GM23338 (cell line): ENCODE results near the gene USP20. TPM values are rescaled to one million over a fixed set of nuclear protein-coding genes. Genes with fewer than 3 reads are reported as not detected.
A peak's percentile ranks its signal among the peaks of the same experiment; 100 is the strongest.

Experiments used
- ATAC-seq: fragments of 200-7000 bp; cut with Tn5 transposase; 3 replicates; pipeline ENCODE4 v1.9.1; 2020
- DNase-seq: peaks from one replicate; pipeline ENCODE4 v3.0.0-alpha.2; 2015; ENCODE audit warnings: low spot score
- H2AFZ ChIP-seq: fragments of 200-600 bp; sonication (generic); 2 replicates; pipeline ENCODE4 v1.8.0; 2016; ENCODE audit warnings: antibody characterized with exemption, mild to moderate bottlenecking, moderate library complexity
- H3F3A ChIP-seq: fragments of 200-600 bp; sonication (generic); replicated peaks from 2 replicates; pipeline ENCODE4 v1.8.0; 2017; ENCODE audit warnings: antibody characterized with exemption, mixed run types, low read depth
- H3K27ac ChIP-seq: fragments of 200-600 bp; sonication (generic); 2 replicates; pipeline ENCODE4 v1.6.1; 2016; ENCODE audit warnings: low read depth
- H3K27me3 ChIP-seq: fragments of 200-600 bp; sonication (generic); 2 replicates; pipeline ENCODE4 v1.8.0; 2016; ENCODE audit warnings: mild to moderate bottlenecking, mixed run types, moderate library complexity; ENCODE audit not compliant: insufficient read depth
- H3K36me3 ChIP-seq: fragments of 200-600 bp; sonication (generic); 2 replicates; pipeline ENCODE4 v1.8.0; 2016; ENCODE audit warnings: mild to moderate bottlenecking; ENCODE audit not compliant: insufficient read depth
- H3K4me1 ChIP-seq: fragments of 200-600 bp; sonication (generic); 2 replicates; pipeline ENCODE4 v1.8.0; 2016; ENCODE audit warnings: mild to moderate bottlenecking, moderate library complexity; ENCODE audit not compliant: insufficient read depth
- H3K4me2 ChIP-seq: fragments of 200-600 bp; sonication (generic); 2 replicates; pipeline ENCODE4 v1.7.1; 2017; ENCODE audit warnings: mixed run types
- H3K4me3 ChIP-seq: fragments of 200-600 bp; sonication (generic); 2 replicates; pipeline ENCODE4 v1.6.1; 2016; ENCODE audit warnings: mixed run types
- H3K79me2 ChIP-seq: fragments of 200-600 bp; sonication (generic); replicated peaks from 2 replicates; pipeline ENCODE4 v1.8.0; 2017; ENCODE audit warnings: mild to moderate bottlenecking; ENCODE audit not compliant: insufficient read depth
- H3K9me2 ChIP-seq: fragments of 200-600 bp; sonication (generic); 2 replicates; pipeline ENCODE4 v1.8.0; 2017; ENCODE audit not compliant: insufficient read depth
- H4K20me1 ChIP-seq: fragments of 200-600 bp; sonication (generic); replicated peaks from 2 replicates; pipeline ENCODE4 v1.8.0; 2017; ENCODE audit warnings: mild to moderate bottlenecking; ENCODE audit not compliant: insufficient read depth
- H3K27ac Mint-ChIP-seq: 2 replicates; pipeline ENCODE4 v1.8.0; 2020; ENCODE audit warnings: inconsistent platforms, mild to moderate bottlenecking, moderate library complexity, mixed read lengths
- H3K27me3 Mint-ChIP-seq: 3 replicates; pipeline ENCODE4 v1.8.0; 2022; ENCODE audit warnings: low read depth, mild to moderate bottlenecking, moderate library complexity, mixed read lengths, inconsistent platforms; ENCODE audit not compliant: insufficient read depth, poor library complexity
- H3K36me3 Mint-ChIP-seq: 3 replicates; pipeline ENCODE4 v1.8.0; 2021; ENCODE audit warnings: low read depth, mild to moderate bottlenecking, inconsistent platforms, moderate library complexity, mixed read lengths
- H3K4me1 Mint-ChIP-seq: 3 replicates; pipeline ENCODE4 v1.8.0; 2020; ENCODE audit warnings: mild to moderate bottlenecking, inconsistent platforms, mixed read lengths
- H3K4me3 Mint-ChIP-seq: 3 replicates; pipeline ENCODE4 v1.8.0; 2021; ENCODE audit warnings: moderate library complexity, mild to moderate bottlenecking, inconsistent platforms, mixed read lengths
- H3K9me3 Mint-ChIP-seq: 3 replicates; pipeline ENCODE4 v1.8.0; 2020; ENCODE audit warnings: moderate library complexity, mild to moderate bottlenecking, inconsistent platforms, mixed read lengths
- CREB1 ChIP-seq: fragments of 250-450 bp; sonication (Bioruptor Pico); IDR thresholded peaks from 2 replicates; pipeline ENCODE4 v1.5.0; 2020; ENCODE audit warnings: low read depth, mild to moderate bottlenecking, moderate library complexity
- EZH2 ChIP-seq: fragments of 200-600 bp; sonication (generic); IDR thresholded peaks from one replicate; pipeline ENCODE4 v1.8.0; 2017; ENCODE audit warnings: antibody characterized with exemption, mild to moderate bottlenecking, low read depth; ENCODE audit not compliant: unreplicated experiment
- EZH2phosphoT487 ChIP-seq: fragments of 200-600 bp; sonication (generic); IDR thresholded peaks from one replicate; pipeline ENCODE4 v1.8.1; 2018; ENCODE audit warnings: antibody characterized with exemption; ENCODE audit not compliant: unreplicated experiment
- JUNB ChIP-seq: IDR thresholded peaks from one replicate; pipeline ENCODE4 v1.6.1; 2016; ENCODE audit warnings: antibody characterized with exemption; ENCODE audit not compliant: unreplicated experiment
- NANOG ChIP-seq: IDR thresholded peaks from 2 replicates; pipeline ENCODE4 v1.6.1; 2016; ENCODE audit warnings: antibody characterized with exemption, borderline replicate concordance
- POLR2AphosphoS5 ChIP-seq: IDR thresholded peaks from 2 replicates; pipeline ENCODE4 v1.6.1; 2016; ENCODE audit warnings: antibody characterized with exemption, low read depth
- STAT1 ChIP-seq: IDR thresholded peaks from one replicate; pipeline ENCODE4 v1.6.1; 2016; ENCODE audit warnings: antibody characterized with exemption; ENCODE audit not compliant: unreplicated experiment
- ZNF114 ChIP-seq: fragments of 250-450 bp; sonication (Bioruptor Pico); IDR thresholded peaks from 2 replicates; pipeline ENCODE4 v1.5.0; 2020; ENCODE audit warnings: mild to moderate bottlenecking, moderate library complexity
- ZNF331 ChIP-seq: fragments of 250-450 bp; sonication (Bioruptor Pico); IDR thresholded peaks from 2 replicates; pipeline ENCODE4 v1.5.0; 2020; ENCODE audit warnings: low read depth, mild to moderate bottlenecking, moderate library complexity
- polyA plus RNA-seq: library from polyadenylated mRNA; unstranded; fragments of >200 nt; fragmentation: Nextera tagmentation; extraction: Ambion mirVana; gene quantifications from 2 replicates; pipeline ENCODE4 v1.2.1, GENCODE V29; 2016
- total RNA-seq: library from RNA; depleted of rRNA; stranded (reverse); fragments of >200 nt; shearing (Covaris generic); gene quantifications from 2 replicates; pipeline ENCODE4 v1.2.3, GENCODE V29; 2014
- TF ChIP-seq, protein P1 (sequence below): IDR thresholded peaks from 2 replicates; pipeline ENCODE4 v1.6.1; 2016; ENCODE audit warnings: antibody characterized with exemption
- TF ChIP-seq, protein P2 (sequence below): IDR thresholded peaks from one replicate; pipeline ENCODE4 v1.6.1; 2018; ENCODE audit warnings: antibody characterized with exemption; ENCODE audit not compliant: unreplicated experiment
- TF ChIP-seq, protein P3 (sequence below): fragments of 250-450 bp; sonication (Bioruptor Pico); IDR thresholded peaks from 2 replicates; pipeline ENCODE4 v1.5.0; 2020; ENCODE audit warnings: mild to moderate bottlenecking, moderate library complexity
- TF ChIP-seq, protein P4 (sequence below), 2 experiments: fragments of 200-600 bp in 1 of 2; sonication (generic) in 1 of 2; conservative IDR thresholded peaks; 2 replicates each; pipeline versions ENCODE4 v1.5.1 to v1.6.1; 2016 to 2017; ENCODE audit warnings: antibody characterized with exemption in 2 of 2, low read depth in 2 of 2, mild to moderate bottlenecking in 2 of 2, moderate library complexity in 1 of 2

Gene USP20
- total and polyA plus RNA-seq, 2 experiments from 2014 or later = 10.4 to 13.0 TPM

DNA sequence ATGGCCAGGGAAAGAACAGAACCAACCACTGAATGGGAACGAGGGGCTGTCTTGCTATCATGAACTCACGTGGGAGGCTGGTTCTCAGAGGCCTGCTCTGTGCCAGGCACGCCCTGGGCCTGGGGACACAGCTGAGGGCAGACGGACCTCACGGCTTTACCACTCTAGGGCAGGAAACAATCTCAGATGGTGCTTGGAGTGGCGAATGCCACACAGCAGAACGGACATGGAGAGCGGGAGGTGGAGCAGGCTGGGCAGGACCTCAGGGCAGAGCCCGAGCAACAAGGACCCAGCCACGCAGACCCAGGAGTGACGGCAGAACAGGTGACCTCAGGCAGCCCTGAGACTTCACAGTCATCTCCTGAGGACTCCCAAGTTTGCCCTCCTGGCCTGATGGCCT, 20.0 kb upstream of the USP20 start:
- no peak overlapping the region for H3K4me3 Mint-ChIP-seq
- H3K27ac Mint-ChIP-seq = peak overlapping the region; percentile 50; the same call in 1 of the 2 replicates
- peaks cover 12% of the 10 kb centered on the region for H3K27me3 Mint-ChIP-seq
- H3K9me2 ChIP-seq = no peaks in the 10 kb centered on the region
- no peak overlapping the region for H3K4me3 ChIP-seq
- no peak overlapping the region for H3K4me2 ChIP-seq
- no peak overlapping the region for H2AFZ ChIP-seq
- H3K27me3 ChIP-seq = no peaks in the 10 kb centered on the region
- TF ChIP-seq CREB1 (CRISPR knock-in tag) (no peak), ZNF114 (no peak), NANOG (no peak), ZNF331 (CRISPR knock-in tag) (no peak), EZH2 (no peak), POLR2AphosphoS5 (no peak), STAT1 (no peak), EZH2phosphoT487 (no peak), JUNB (no peak)
- TF ChIP-seq, protein P1, sequence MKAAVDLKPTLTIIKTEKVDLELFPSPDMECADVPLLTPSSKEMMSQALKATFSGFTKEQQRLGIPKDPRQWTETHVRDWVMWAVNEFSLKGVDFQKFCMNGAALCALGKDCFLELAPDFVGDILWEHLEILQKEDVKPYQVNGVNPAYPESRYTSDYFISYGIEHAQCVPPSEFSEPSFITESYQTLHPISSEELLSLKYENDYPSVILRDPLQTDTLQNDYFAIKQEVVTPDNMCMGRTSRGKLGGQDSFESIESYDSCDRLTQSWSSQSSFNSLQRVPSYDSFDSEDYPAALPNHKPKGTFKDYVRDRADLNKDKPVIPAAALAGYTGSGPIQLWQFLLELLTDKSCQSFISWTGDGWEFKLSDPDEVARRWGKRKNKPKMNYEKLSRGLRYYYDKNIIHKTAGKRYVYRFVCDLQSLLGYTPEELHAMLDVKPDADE = no peak
- TF ChIP-seq, protein P2, sequence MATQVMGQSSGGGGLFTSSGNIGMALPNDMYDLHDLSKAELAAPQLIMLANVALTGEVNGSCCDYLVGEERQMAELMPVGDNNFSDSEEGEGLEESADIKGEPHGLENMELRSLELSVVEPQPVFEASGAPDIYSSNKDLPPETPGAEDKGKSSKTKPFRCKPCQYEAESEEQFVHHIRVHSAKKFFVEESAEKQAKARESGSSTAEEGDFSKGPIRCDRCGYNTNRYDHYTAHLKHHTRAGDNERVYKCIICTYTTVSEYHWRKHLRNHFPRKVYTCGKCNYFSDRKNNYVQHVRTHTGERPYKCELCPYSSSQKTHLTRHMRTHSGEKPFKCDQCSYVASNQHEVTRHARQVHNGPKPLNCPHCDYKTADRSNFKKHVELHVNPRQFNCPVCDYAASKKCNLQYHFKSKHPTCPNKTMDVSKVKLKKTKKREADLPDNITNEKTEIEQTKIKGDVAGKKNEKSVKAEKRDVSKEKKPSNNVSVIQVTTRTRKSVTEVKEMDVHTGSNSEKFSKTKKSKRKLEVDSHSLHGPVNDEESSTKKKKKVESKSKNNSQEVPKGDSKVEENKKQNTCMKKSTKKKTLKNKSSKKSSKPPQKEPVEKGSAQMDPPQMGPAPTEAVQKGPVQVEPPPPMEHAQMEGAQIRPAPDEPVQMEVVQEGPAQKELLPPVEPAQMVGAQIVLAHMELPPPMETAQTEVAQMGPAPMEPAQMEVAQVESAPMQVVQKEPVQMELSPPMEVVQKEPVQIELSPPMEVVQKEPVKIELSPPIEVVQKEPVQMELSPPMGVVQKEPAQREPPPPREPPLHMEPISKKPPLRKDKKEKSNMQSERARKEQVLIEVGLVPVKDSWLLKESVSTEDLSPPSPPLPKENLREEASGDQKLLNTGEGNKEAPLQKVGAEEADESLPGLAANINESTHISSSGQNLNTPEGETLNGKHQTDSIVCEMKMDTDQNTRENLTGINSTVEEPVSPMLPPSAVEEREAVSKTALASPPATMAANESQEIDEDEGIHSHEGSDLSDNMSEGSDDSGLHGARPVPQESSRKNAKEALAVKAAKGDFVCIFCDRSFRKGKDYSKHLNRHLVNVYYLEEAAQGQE = no peak
- TF ChIP-seq, protein P3, sequence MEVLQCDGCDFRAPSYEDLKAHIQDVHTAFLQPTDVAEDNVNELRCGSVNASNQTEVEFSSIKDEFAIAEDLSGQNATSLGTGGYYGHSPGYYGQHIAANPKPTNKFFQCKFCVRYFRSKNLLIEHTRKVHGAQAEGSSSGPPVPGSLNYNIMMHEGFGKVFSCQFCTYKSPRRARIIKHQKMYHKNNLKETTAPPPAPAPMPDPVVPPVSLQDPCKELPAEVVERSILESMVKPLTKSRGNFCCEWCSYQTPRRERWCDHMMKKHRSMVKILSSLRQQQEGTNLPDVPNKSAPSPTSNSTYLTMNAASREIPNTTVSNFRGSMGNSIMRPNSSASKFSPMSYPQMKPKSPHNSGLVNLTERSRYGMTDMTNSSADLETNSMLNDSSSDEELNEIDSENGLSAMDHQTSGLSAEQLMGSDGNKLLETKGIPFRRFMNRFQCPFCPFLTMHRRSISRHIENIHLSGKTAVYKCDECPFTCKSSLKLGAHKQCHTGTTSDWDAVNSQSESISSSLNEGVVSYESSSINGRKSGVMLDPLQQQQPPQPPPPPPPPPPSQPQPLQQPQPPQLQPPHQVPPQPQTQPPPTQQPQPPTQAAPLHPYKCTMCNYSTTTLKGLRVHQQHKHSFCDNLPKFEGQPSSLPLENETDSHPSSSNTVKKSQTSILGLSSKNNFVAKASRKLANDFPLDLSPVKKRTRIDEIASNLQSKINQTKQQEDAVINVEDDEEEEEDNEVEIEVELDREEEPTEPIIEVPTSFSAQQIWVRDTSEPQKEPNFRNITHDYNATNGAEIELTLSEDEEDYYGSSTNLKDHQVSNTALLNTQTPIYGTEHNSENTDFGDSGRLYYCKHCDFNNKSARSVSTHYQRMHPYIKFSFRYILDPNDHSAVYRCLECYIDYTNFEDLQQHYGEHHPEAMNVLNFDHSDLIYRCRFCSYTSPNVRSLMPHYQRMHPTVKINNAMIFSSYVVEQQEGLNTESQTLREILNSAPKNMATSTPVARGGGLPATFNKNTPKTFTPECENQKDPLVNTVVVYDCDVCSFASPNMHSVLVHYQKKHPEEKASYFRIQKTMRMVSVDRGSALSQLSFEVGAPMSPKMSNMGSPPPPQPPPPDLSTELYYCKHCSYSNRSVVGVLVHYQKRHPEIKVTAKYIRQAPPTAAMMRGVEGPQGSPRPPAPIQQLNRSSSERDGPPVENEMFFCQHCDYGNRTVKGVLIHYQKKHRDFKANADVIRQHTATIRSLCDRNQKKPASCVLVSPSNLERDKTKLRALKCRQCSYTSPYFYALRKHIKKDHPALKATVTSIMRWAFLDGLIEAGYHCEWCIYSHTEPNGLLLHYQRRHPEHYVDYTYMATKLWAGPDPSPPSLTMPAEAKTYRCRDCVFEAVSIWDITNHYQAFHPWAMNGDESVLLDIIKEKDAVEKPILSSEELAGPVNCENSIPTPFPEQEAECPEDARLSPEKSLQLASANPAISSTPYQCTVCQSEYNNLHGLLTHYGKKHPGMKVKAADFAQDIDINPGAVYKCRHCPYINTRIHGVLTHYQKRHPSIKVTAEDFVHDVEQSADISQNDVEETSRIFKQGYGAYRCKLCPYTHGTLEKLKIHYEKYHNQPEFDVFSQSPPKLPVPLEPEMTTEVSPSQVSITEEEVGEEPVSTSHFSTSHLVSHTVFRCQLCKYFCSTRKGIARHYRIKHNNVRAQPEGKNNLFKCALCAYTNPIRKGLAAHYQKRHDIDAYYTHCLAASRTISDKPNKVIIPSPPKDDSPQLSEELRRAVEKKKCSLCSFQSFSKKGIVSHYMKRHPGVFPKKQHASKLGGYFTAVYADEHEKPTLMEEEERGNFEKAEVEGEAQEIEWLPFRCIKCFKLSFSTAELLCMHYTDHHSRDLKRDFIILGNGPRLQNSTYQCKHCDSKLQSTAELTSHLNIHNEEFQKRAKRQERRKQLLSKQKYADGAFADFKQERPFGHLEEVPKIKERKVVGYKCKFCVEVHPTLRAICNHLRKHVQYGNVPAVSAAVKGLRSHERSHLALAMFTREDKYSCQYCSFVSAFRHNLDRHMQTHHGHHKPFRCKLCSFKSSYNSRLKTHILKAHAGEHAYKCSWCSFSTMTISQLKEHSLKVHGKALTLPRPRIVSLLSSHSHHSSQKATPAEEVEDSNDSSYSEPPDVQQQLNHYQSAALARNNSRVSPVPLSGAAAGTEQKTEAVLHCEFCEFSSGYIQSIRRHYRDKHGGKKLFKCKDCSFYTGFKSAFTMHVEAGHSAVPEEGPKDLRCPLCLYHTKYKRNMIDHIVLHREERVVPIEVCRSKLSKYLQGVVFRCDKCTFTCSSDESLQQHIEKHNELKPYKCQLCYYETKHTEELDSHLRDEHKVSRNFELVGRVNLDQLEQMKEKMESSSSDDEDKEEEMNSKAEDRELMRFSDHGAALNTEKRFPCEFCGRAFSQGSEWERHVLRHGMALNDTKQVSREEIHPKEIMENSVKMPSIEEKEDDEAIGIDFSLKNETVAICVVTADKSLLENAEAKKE = no peak
- TF ChIP-seq, protein P4, sequence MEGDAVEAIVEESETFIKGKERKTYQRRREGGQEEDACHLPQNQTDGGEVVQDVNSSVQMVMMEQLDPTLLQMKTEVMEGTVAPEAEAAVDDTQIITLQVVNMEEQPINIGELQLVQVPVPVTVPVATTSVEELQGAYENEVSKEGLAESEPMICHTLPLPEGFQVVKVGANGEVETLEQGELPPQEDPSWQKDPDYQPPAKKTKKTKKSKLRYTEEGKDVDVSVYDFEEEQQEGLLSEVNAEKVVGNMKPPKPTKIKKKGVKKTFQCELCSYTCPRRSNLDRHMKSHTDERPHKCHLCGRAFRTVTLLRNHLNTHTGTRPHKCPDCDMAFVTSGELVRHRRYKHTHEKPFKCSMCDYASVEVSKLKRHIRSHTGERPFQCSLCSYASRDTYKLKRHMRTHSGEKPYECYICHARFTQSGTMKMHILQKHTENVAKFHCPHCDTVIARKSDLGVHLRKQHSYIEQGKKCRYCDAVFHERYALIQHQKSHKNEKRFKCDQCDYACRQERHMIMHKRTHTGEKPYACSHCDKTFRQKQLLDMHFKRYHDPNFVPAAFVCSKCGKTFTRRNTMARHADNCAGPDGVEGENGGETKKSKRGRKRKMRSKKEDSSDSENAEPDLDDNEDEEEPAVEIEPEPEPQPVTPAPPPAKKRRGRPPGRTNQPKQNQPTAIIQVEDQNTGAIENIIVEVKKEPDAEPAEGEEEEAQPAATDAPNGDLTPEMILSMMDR (conservative IDR thresholded peaks at IDR 0.05; ENCODE audit: low read depth in 2 of 2) = no peak
- no peak for DNase-seq
- peaks cover 15% of the 10 kb centered on the region for H4K20me1 ChIP-seq
- no peaks in the 10 kb centered on the region for H3K4me1 Mint-ChIP-seq
- H3K4me1 ChIP-seq = no peaks in the 10 kb centered on the region
- H3K9me3 Mint-ChIP-seq = no peaks in the 10 kb centered on the region
- ATAC-seq = no peak
- peaks cover 8% of the 10 kb centered on the region for H3K79me2 ChIP-seq
- H3K27ac ChIP-seq = no peak overlapping the region
- peaks cover 18% of the 10 kb centered on the region; the same call in 1 of the 2 replicates for H3F3A ChIP-seq
- peaks cover 7% of the 10 kb centered on the region; the same call in 1 of the 2 replicates for H3K36me3 ChIP-seq
- peaks cover 62% of the 10 kb centered on the region for H3K36me3 Mint-ChIP-seq
